Omental fat pad (tissue), 4 donors: Measurements from ENCODE around the gene NID2. TPM values are rescaled to one million over a fixed set of nuclear protein-coding genes. Genes with fewer than 3 reads are reported as not detected.

Experiments
- ATAC-seq: fragments of 150-250 bp; one replicate; pipeline ENCODE4 v1.9.1; 2016; ENCODE audit warnings: mild to moderate bottlenecking, moderate library complexity; ENCODE audit not compliant: low FRiP score
- DNase-seq: peaks from one replicate; pipeline ENCODE4 v3.0.0-alpha.2; 2019; ENCODE audit warnings: low spot score
- total RNA-seq, 4 donors: library from RNA; depleted of rRNA; stranded (reverse); fragments of >200 nt; gene quantifications; one replicate each; pipeline ENCODE4 v1.1.0, GENCODE V29; 2016
- TF ChIP-seq, protein P1 (sequence below), 3 donors: fragments of 450-650 bp; IDR thresholded peaks; one replicate each; pipeline ENCODE4 v1.5.1; 2016 to 2017; ENCODE audit warnings: antibody characterized with exemption in 3 of 3, mild to moderate bottlenecking in 3 of 3, moderate library complexity in 2 of 3

Gene NID2
- total RNA-seq, 4 donors from 2014 or later, result 33.3 to 67.0 (median 45.4) TPM

DNA sequence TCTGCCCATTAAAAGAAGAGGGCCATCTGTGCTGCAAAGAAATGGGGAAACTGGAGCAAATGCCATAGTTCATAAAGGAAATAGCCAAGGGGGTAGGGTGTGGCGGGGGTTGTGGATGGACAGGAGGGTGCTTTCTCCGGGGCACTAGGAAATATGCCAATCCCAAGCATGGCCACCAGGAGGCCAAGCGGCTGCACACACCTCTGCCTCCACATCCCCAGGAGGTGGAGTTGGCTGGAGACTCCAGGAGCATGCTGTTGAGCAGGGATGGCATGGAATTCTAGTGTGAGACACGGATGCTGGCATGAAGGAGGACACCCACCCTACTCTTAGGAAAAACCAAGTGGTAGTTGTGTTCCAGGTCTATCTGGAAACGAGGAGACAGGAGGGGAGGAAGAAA, 25.2 kb downstream of the NID2 start:
- TF ChIP-seq, protein P1, sequence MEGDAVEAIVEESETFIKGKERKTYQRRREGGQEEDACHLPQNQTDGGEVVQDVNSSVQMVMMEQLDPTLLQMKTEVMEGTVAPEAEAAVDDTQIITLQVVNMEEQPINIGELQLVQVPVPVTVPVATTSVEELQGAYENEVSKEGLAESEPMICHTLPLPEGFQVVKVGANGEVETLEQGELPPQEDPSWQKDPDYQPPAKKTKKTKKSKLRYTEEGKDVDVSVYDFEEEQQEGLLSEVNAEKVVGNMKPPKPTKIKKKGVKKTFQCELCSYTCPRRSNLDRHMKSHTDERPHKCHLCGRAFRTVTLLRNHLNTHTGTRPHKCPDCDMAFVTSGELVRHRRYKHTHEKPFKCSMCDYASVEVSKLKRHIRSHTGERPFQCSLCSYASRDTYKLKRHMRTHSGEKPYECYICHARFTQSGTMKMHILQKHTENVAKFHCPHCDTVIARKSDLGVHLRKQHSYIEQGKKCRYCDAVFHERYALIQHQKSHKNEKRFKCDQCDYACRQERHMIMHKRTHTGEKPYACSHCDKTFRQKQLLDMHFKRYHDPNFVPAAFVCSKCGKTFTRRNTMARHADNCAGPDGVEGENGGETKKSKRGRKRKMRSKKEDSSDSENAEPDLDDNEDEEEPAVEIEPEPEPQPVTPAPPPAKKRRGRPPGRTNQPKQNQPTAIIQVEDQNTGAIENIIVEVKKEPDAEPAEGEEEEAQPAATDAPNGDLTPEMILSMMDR (IDR thresholded peaks at IDR 0.05), result no peak

DNA sequence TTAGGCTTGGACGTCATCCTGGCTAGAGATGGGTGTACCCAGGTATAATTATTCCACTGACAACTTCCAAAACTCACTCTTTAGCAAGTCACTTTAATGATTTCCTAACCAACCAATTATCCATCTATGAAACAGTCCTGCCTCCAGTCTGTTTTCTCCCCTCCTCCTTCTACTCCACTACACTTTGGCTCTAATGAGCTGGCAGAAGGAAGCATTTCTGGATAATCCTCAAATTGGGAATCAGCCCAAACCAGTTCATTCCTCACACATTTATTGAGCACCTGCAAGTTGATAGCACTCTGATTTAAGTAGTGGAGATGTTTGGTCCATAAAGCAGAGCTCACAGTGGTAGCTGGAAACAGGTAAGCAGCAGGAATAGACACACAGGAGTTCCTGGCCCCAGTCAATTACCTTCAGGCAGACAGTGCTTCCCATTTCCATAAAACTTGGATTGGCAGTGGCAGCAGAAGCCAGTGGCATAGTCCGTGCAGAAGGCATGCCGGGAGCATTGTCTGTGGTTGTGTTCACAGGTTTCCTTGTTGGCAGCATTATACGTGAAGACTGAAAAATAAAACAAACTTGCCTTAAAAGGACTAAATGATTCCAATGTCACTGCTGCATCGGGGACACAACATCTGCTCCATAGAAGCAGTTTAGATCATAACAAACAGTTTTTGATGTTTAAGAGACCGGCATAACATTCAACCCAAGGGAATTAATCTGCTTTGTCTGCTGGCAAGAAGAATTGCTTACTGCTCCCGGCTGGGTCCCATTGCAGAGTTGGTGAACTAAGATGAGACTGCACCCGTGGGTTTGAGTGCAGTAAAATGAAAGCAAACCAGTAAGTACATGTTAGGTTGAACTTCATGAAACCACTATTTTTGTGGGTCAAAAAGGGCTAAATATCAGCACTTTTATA, 26.2 kb downstream of the NID2 start:
- TF ChIP-seq, protein P1 (IDR thresholded peaks at IDR 0.05), result no peak
- DNase-seq (no peak), ATAC-seq (no peak)

More for the DNA sequence above, 25.2 kb downstream of the NID2 start:
- no peak for ATAC-seq
- no peak for DNase-seq

DNA sequence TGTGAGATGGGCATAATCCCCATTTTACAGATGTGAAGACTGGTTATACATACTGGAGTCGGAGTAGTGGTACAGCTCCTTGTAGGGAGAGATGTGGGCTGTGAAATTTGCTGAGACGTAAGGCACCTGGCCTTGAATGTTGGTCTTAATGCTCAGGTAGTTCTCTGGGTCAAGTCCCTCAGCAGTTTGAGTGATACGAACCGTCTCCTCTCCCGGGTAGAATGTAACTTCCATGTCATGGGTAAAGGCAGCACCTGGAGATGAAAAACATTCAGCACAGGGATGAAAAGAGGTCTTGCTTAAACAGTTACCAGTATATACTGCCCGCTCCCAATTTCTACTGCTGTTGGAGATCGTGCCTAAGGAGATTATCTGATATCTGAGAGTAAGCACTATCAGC, 28.3 kb downstream of the NID2 start:
- DNase-seq, result no peak
- TF ChIP-seq, protein P1 (IDR thresholded peaks at IDR 0.05), result no peak
- no peak for ATAC-seq

DNA sequence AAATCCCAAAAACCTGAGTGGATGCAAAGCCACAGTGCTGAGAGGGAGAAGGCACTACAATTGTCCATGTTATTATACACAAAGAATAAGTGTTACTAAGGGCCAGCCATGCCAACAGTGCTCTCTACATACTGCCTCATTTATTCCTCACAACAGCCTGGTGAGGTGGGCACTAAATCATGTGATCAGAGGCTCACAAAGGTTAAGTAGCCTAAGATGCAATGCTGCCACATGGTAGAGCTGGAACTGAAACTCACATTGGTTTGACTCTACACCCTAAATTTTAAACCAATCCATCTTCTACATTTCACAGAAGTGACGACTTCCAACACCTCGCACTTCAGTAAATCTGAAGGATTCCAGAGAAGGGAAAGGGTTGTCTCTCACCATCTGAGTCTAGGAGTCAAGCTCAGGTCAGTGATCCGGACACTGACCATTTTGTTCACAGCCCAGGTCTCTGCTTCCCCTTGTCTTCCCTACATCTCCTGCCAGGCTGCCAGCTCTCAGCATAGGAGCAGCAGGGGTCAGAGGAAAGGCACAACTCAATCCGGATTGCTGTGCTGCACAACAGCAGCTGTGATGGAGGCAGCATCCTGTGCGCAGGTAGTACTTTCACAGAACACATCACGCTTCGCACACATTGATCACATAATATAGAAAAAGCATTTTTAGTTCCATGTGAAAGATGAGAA, 29.6 kb downstream of the NID2 start:
- ATAC-seq, result no peak
- DNase-seq, result no peak
- TF ChIP-seq, protein P1 (IDR thresholded peaks at IDR 0.05), result no peak

DNA sequence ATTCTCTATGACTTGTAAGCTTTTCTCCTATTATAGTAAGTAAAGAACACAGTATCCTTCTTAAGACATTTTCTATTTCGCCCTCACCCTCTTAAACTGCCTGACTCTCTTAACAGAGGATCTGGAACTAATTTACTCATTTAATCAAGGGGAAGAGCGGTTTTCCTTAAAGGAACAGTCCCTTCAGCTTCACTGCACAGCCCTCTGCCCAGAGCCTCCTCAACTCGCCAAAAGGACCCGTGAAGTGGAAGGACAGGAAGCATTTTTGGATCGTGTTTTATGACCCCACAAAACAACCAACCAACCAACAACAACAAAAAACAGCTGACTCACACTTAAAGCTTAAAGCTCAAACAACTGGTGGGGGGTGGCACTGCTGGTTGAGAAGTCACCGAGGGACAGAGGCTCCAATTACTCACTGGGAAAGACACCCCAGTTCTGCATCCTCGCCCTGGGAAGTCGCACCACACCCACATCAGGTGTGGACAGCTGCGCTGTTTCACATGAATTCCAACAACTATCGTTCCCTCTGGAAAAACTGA, 35.7 kb downstream of the NID2 start:
- ATAC-seq (no peak), DNase-seq (no peak)
- TF ChIP-seq, protein P1 (IDR thresholded peaks at IDR 0.05), result no peak

DNA sequence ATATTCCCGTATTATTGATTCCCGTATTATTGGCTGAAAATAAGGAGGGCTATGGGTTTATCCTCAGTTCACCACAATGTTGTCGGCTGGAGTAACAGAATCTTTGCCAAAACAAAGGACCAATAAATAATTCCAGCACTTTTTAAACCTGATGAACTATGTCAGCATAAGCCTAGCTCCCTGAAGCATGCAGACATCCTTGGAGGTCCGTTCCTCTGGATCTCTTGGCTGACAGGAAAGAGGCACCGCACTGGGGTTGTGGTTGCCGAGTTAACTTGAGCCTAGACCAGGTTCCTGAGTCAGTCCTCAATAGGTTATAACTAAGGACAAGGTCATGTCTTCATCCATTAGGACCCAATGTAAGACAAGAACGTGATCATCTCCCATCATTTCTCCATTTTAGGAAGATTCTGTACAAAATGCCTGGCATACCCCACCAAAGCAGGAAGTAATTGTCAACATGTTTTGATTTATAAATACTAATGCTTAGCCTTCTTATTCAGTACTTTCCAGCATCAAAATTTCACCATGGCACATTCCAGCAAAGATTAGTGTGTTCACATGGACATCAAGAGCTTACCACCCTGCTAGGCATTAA, 36.6 kb downstream of the NID2 start:
- TF ChIP-seq, protein P1 (IDR thresholded peaks at IDR 0.05), result no peak
- no peak for DNase-seq
- no peak for ATAC-seq
